Kidney capillary endothelial cell (primary cell): ENCODE data around the gene KRT37.
"Not testable (repeated sequence)": the region's sequence is repeated elsewhere in the genome, so short reads cannot be mapped to it uniquely, and the experiment has no call there.

Source experiments
- DNase-seq: peaks from one replicate; pipeline ENCODE4 v3.0.0-alpha.2; 2018; ENCODE audit warnings: low spot score

Gene KRT37

DNA sequence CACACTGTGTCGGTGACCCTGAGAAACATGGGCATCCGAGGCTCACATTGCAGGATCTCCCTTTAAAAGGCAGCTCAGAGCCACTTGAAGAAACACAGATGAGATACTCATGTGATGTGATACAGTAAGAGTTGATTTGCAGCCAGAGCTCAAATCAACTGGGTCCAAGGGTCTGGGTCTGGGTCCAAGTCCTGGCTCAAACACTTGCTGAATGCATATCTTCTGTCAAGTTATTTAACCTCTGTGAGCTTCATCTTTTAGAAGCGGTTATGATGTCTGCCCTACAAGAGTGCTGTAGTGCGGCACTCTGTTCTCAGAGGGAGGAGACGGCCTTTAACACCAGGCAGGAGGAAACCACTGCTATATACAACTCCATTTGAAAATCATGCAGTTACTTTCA lies 10.0 kb upstream of the KRT37 start:
- no peak for DNase-seq

DNA sequence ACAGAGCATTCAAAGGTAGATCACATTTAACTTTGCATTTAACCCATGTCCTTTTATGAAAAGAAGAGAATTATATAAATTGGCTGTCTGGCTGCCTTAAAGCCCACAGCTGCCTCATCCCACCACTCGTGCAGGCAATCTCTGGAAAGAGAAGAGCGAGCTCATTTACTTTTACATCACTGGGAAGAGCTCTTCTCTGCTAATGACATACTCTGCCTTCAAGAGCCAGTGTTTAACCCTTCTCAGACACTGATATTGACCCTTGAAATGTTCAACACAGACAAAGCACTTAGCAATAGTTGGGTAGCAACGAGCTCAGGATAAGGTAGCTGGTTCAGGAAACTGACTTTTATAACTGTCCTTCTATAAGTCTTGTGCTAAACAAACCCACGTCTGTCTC lies 9.6 kb upstream of the KRT37 start:
- no peak for DNase-seq

DNA sequence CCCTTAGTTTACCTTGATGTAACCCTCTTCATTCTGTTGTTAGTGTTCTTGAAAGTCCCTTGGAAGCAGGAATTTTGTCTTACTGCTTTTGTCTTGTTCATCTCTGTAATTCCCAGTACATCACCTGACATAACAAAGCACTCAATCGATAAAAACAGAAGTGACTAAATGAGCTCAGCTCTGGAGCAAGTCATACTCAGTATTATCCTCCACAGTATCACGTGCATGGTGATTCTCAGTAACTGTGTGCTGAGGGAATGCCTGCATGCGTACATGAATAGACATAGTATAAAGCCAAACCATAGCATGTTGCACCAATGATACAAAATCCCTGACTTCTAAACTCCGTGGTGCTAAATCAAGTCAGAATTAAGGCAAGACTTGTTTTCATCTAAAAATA lies 9.2 kb upstream of the KRT37 start:
- DNase-seq: no peak

DNA sequence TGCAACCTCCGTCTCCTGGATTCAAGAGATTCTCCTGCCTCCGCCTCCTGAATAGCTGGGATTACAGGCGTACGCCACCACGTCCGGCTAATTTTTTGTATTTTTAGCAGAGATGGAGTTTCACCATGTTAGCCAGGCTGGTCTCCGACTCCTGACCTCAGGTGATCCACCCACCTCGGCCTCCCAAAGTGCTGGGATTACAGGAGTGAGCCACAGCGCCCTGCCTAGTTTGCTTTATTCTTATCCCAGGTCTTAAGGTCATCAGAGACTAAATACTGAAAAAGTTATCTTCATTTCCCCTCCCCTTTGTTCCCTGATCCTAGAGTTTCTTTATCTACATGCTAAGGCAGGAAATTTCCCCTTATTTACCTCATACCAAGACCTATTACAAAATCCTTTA lies 6.0 kb upstream of the KRT37 start:
- DNase-seq: not testable (repeated sequence)

DNA sequence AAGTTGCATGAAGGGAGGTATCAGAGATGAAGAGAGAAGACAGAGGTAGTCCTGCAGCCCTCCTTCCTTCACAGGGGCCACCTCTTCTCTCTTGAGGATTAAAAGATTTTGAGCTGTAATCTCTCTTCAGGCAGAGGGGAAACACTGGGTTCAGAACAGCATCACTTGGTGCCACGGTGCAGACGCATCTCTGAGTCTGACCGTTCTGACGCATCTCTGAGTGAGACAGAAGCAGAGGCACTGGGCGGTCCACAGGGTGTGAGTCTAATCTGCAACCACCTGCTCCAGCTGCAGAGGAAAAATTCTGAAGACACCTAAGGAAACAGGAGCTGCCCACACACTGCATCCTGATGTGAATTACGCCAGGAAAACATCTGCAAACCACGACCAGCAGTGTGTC lies 5.3 kb upstream of the KRT37 start:
- no peak for DNase-seq

DNA sequence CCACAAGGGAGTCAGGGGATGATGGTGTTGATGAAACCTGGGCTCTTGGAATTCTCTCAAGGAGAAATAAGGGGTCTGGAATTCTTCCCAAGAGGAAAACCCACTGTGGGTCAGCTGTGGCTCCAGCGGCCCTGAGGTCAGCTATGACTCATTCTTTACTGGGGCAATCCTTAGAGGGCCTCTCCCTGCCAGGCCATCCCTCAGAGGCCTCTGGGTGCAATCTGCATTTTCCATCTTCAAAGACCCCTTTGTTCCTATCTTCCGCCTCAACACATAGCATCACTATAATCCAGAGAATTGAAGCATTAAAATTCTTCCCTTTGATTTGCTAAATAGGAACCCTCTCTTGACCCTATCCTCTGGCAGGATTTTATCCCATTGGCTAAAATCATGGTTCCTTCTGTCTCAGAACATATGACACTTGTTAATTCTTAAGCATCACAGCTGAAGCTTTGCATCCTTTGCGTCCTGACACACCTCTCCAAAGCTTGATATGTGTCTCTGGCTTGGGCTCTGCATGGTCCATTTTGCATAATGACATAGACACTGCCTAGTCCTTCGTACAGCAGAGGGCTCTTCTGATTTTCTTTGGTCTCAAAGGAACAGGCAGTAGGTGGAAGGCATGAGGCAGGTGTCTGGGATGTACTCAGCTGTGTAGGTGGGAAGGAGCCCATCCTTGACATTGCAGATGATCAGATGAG lies 4.4 kb upstream of the KRT37 start:
- no peak for DNase-seq

DNA sequence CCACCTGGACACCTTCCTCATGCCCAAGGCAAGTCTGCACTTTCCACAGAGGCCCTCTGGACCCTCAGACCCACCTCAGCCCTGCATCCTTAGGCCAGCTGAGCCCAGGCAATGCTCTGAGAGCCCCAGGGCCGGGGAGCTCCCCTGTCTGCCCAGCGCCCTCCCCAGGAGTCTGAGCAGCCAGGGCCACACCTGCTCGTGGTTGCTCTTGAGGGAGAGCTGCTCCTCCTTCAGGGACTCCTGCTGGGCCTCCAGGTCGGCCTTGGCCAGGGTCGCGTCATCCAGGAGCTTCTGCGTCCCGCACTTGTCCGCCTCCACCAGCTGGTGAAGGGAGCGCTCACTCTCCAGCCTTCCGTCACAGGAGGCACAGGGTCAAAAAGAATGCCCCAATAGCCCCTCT lies 1.8 kb downstream of the KRT37 start:
- DNase-seq: not testable (repeated sequence)

DNA sequence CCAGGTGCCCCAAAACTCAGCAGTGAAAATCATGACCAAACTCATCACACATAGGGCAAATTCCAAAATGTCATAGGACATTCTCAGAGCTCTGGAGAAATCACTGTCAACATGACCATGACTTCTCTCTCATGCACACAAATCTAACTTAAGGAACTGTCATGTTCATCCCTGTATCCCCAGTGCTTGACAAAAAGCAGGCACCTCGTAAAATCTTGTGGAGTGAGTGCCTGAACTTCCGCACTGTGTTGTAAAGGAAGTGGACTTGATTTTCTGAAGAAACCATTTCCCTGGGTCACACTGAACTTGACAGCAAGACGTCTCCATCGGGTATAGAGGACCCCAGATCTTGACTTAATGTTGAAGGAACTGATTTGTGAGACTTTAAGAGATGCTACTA lies 2.8 kb downstream of the KRT37 start:
- no peak for DNase-seq

DNA sequence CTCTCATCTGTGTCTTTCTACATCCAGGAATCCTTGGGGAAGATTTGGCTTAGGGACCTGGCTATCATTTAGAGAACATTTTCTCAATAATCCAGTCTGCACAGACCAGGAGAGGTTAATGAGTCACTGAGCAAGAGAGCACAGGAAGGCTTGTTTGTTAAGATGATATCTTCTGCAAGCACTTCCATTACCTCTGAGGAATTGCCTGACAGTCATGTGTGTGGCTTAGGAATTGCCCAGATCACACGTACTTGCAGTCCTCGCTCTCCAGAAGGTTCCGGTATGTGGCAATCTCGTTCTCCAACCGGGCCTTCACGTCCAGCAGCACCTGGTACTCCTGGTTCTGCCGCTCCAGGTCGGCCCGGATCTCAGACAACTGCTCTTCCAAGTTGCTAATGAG lies 3.3 kb downstream of the KRT37 start:
- no peak for DNase-seq

DNA sequence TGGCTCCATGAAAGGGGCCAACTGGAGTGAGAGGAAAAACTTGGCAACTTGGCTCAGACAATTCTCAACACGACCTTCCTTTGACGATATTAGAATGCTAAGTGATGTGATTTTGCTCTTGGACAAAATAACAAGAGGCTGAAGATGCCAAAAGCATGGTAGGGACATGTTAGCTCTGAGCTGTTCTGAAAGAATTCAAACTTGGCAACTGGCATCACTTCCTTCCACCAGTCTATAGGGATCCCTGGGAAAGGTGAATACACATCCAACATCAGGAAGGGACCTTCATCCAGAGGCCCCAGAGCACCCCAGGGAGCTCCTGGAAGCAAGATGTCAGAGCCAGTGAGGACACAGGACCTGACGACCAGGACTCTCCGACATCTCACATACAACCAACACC lies 4.3 kb downstream of the KRT37 start:
- DNase-seq: no peak

DNA sequence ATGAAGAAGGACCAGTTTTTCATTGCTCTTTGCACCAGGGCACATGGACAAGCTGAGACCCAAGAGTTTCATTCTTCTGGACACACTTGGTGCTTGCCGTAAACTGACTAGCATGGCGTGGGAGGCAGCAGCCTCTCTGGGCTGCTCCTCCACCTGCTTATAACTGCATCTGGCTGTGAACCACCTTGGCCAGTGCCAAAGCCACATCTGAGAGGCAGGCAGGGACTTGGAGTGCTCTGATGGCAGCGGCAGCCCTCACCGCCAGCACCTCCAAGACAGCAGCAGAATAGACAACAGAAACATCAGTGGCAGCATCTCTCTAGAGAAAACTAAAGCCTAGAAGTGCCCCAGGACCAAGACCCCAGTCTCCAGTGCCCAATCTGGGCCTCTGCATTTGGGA lies 4.7 kb downstream of the KRT37 start:
- no peak for DNase-seq

DNA sequence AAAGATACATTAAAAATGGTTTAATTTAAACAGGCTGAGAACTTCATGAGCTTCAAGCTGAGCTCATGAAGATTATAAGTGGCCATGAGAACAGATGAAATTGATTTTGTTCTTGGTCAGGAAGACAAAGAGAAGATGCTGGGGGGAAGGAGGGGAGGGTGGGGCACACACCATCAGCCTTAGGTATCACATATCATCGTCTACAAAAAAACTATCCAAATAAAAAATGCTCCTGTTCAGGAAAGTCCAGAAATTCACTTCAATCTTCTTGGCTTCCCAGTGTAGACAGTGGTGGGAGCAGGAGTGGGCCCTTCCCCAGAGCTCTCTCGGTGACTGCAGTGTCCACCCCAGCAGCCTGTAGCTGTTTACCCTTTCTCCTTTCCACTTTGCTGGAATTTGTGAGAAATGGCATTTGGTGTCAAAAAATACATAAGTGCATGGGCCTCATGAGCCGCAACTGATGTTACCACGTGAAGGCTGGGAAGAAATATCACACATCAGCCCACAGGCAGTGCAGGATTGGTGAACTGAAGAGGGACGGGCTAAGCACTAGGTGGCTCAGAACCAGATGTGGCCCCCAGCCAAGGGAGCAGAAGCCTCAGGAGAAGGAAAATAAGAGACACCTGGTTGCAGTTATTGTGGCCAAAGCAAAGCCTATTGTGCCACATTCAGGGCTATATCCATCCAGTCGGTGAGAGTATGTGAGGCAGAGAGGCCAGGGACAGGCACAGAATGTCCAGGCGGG lies 6.1 kb downstream of the KRT37 start:
- no peak for DNase-seq

DNA sequence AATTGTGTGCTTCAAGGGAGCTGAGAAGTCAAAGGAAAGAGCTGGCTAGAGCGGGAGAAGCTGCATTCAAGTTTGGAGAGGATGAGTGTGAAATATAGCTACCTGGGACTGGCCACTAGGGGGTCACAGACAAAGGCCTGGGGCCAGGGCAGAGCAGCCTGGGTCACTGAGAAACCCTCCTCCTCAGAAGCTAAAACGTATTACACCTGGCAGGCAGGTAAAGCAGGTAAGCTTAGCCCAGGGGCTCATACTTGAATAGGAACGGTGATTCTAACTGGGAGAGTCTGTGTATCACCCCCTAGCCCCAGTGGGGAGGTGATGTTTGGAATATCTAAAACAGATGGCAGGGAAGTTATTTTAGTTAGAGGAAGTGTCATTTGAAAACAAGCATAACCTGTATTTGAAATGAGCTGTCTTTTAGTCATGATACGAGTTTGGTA lies 6.8 kb downstream of the KRT37 start:
- no peak for DNase-seq

DNA sequence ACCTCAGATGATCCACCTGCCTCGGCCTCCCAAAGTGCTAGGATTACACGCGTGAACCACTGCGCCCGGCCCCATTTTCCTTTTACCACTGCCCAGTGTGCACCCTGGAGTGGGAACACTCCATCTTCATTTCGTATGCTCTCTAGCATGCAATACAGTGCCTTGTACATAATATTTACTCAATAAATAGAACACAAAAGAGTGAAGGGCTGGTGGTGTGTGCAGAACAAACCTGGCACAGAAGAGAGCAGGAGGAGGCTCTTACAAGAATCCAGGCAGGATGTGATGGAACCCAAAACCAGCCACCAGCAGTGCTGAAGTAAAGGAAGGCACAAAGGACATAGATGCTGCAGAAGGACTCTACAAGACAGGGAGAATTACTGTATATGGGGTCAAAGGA lies 7.3 kb downstream of the KRT37 start:
- DNase-seq: no peak

DNA sequence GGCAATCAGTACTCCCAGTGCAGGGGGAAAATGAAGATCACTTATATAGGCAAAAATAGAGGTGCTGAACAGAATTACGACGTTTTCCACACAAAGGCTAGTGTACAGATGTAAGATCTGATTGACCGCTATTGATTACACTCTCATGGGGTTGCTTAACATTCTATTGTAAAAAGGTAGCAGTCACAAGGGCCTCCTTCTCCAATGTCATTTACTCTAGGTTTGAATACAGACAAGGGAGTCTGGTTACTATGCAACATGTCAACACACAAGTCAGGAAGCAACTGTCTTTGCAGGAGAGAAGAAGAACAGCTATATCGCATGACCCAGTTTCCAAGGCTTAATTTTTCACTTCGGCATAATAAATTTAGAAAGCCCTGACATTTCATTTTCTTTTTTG lies 7.9 kb downstream of the KRT37 start:
- no peak for DNase-seq

DNA sequence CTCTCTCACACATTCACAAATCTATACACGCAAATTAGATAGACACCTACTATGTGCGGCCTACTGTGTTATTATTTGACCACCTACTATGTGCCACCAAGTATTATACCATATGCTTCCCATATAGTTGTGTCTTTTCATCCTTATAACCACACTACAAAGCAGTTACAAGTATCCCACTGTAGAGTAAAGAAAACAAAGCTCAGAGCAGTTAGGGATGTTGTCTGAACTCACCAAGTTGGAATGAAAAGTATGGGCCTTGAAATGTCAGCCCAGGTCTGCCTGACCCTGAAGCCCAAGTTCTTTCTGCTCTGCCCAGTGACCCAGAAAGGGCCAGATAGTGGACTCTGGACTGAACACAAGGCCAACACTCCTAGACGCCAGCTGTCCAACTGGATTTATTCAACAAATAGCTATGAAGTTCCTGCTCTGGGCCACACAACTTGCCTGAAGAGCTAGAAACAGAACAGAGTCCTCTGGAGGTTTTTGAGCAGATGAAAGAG lies 8.5 kb downstream of the KRT37 start:
- DNase-seq: no peak

DNA sequence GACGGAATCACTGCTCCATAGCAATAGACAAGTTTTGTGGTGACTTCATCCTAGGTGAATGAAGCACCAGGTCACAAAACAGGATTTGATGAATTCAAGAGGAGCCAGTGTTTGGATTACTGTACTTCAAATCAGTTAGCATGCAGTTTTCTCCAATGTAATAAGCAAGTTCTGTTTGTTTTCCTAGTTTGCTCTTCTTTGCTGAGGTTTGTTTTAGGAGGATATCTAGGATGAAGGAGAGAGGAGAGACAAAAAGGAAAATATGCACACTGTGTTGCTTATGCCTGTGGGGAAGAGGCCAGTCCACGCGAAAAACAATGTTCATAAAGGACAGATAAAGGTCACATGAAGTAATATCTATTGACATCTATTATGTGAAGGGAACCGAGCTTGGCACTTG lies 9.0 kb downstream of the KRT37 start:
- no peak for DNase-seq

DNA sequence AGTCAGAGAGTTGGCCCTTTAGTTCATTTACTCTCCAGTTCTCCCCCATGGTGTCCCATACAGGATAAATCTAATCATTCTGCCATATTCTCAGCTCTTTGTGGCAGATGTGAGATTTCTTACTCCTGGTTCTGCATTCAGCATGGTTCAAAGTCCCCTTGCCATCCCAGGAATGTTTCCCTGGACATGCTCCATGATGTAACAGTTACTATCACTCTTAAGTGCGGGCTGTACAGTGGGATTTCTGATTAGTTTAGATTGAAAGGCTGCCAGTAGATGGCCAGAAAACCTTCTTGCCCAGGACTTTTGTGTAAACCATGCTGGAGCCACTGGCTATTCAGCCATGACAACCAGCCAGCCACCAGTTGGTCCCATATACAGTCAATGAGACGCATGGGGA lies 10.4 kb downstream of the KRT37 start:
- no peak for DNase-seq

DNA sequence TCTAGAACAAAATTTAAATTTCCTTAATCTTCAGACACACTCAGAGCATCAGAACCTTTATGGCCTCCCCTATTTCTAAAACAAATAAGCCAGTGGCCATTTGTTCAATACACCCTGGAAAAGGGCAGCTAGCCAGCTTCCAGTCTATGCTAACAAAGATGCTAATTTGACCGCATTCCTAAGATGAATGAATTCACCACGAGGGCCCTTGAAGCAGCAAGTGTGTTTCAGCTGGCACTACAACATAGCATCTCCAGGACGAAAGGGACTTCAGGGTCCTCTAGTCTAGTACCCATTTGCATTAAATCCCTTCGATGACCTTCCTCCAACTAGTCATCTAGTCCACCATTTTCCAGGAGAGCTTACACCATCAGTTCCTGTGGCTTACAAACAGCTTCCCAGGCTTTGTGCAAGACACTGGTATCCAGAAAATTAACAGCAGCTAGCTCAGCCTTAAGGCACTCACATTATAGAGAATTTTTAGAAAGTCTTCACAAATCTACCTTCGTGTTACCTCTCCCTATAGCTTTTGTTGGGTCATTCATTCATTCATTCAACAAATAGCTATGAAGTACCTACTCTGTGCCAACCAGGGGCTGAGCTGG lies 10.9 kb downstream of the KRT37 start:
- no peak for DNase-seq

DNA sequence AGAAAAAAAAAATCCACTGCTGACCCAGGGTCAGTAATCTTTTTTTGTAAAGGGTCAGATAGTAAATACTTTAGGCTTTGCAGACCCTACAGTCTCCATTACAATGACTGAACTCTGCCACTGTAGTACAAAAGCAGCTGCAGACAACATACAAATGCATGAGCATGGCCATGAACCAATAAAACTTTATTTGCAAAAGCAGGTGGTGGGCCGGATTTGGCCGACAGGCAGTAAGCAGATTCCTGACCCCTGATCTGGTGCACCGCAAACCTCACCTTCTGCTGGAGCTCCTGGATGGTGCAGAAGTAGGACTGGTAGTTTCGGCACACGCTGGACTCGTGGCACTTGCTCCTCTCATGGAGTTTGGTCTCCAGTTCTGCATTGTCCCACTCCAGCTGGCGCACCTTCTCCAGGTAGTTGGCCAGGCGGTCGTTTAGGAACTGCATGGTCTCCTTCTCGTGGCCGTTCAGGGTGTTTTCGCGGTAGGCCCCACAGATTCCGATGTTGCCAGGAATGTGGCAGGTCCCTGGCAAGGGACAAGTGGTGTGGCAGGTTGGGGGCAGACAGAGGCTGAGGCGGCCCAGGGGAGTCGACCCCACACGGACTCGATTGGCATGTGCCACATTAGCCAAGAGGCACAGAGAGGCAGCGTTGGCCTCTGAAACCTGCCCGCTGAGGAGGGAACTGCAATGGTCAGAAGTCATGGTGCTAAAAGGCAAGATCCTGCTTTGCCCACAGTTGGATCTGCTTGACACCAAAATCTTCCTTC lies 13.1 kb downstream of the KRT37 start:
- DNase-seq: no peak

DNA sequence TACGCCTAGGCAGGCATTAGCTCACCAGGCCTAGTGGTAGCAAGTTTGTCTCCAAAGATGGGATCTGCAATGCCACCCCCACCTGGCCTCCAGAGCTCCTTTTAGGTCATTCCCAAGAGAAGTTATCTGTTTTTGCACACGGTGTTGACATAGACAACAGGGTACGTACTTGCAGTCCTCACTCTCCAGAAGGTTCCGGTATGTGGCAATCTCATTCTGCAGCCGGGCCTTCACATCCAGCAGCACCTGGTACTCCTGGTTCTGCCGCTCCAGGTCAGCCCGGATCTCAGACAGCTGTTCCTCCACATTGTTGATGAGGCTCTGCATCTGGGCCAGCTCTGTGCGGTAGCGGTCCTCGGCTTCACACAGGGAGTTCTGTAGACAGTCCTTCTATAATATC lies 17.2 kb downstream of the KRT37 start:
- no peak for DNase-seq

DNA sequence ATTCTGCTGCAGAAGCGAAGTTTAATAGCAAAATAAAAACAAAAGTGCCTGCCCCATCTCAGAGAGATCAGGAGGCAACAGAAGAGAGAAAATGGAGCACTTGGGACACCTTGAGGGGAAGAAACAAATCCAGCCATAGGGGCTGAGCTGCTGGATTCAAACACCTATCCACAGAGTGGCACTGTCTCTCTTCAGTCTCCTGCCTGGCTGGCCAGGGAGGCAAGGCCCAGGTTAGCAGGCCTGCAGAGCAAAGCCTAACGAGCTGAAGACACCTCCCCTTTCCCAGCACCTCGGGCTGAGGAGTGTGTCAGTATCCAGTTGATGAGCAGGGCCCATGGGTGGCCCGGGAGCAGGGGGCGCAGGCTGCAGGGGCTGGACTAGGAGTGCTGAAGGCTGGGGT lies 18.2 kb downstream of the KRT37 start:
- DNase-seq: no peak
